ENCODE results near the gene C1QTNF7.

DNA sequence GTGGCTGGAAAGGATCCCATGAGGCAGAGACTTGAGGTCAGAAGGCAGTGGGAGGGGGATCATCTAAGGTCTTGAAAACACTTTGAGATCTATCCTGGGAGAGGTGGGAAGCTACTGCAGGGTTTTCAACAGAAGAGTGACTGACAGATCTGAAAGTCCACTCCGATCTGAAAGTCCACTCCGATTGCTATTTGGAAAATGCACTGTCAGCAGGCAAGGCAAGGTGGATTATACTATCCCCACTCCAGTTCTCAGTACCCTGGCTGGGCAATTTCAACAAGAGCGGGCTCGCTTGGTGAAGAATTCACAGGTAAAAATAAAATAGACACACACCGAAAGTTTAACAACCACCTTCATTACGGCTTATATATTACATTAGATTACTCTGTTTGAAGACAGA is 42.3 kb upstream of the C1QTNF7 start:
- TF ChIP-seq, protein P1, sequence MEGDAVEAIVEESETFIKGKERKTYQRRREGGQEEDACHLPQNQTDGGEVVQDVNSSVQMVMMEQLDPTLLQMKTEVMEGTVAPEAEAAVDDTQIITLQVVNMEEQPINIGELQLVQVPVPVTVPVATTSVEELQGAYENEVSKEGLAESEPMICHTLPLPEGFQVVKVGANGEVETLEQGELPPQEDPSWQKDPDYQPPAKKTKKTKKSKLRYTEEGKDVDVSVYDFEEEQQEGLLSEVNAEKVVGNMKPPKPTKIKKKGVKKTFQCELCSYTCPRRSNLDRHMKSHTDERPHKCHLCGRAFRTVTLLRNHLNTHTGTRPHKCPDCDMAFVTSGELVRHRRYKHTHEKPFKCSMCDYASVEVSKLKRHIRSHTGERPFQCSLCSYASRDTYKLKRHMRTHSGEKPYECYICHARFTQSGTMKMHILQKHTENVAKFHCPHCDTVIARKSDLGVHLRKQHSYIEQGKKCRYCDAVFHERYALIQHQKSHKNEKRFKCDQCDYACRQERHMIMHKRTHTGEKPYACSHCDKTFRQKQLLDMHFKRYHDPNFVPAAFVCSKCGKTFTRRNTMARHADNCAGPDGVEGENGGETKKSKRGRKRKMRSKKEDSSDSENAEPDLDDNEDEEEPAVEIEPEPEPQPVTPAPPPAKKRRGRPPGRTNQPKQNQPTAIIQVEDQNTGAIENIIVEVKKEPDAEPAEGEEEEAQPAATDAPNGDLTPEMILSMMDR (IDR thresholded peaks at IDR 0.05; ENCODE audit: low read depth, low read length, poor library complexity, severe bottlenecking) = no peak
- no peak for TF ChIP-seq EZH2phosphoT487 (IDR thresholded peaks at IDR 0.05; ENCODE audit: borderline replicate concordance, low read length)
